ENCODE data around the gene GSX1.

GSX1 gene

GRCh38 chr13:27835799-27836198 is 43.5 kb downstream of the GSX1 start:
- Mint-ChIP-seq H3K27ac (no peak overlapping the region), H3K36me3 (ENCODE audit: low read depth) (no peaks in the 10 kb centered on the region), H3K9me3 (no peaks in the 10 kb centered on the region), H3K27me3 (ENCODE audit: low read depth) (peaks cover 23% of the 10 kb centered on the region), H3K4me1 (ENCODE audit: low read depth) (no peaks in the 10 kb centered on the region), H3K4me3 (no peak overlapping the region)

- no peaks in the 10 kb centered on the region for H3K36me3 Mint-ChIP-seq (ENCODE audit: low read depth)
- H3K27ac Mint-ChIP-seq = no peak overlapping the region
- no peaks in the 10 kb centered on the region for H3K9me3 Mint-ChIP-seq
- peaks cover 8% of the 10 kb centered on the region for H3K27me3 Mint-ChIP-seq (ENCODE audit: low read depth)
- H3K4me1 Mint-ChIP-seq (ENCODE audit: low read depth) = no peaks in the 10 kb centered on the region
- H3K4me3 Mint-ChIP-seq = no peak overlapping the region
Measured at GRCh38 chr13:27839809-27840467, 47.7 kb downstream of the GSX1 start.

- no peaks in the 10 kb centered on the region for H3K4me1 Mint-ChIP-seq (ENCODE audit: low read depth)
- H3K36me3 Mint-ChIP-seq (ENCODE audit: low read depth) = no peaks in the 10 kb centered on the region
- H3K4me3 Mint-ChIP-seq = no peak overlapping the region
- no peak overlapping the region for H3K27ac Mint-ChIP-seq
- peaks cover 21% of the 10 kb centered on the region for H3K27me3 Mint-ChIP-seq (ENCODE audit: low read depth)
- no peaks in the 10 kb centered on the region for H3K9me3 Mint-ChIP-seq
Measured at GRCh38 chr13:27842571-27842970, 50.3 kb downstream of the GSX1 start.
